Dermis blood vessel endothelial cell (primary cell): Measurements from ENCODE around the gene COPS3. TPM values are rescaled to one million over a fixed set of nuclear protein-coding genes. Genes with fewer than 3 reads are reported as not detected.

Experiments
- DNase-seq: peaks from one replicate; pipeline ENCODE4 v3.0.0; 2010
- total RNA-seq: library from RNA; depleted of rRNA; stranded (reverse); fragments of >200 nt; gene quantifications from 2 replicates; pipeline ENCODE4 v1.2.3, GENCODE V29; 2014

Gene COPS3
- 88.2 and 129 TPM in 2 replicates for total RNA-seq

DNA sequence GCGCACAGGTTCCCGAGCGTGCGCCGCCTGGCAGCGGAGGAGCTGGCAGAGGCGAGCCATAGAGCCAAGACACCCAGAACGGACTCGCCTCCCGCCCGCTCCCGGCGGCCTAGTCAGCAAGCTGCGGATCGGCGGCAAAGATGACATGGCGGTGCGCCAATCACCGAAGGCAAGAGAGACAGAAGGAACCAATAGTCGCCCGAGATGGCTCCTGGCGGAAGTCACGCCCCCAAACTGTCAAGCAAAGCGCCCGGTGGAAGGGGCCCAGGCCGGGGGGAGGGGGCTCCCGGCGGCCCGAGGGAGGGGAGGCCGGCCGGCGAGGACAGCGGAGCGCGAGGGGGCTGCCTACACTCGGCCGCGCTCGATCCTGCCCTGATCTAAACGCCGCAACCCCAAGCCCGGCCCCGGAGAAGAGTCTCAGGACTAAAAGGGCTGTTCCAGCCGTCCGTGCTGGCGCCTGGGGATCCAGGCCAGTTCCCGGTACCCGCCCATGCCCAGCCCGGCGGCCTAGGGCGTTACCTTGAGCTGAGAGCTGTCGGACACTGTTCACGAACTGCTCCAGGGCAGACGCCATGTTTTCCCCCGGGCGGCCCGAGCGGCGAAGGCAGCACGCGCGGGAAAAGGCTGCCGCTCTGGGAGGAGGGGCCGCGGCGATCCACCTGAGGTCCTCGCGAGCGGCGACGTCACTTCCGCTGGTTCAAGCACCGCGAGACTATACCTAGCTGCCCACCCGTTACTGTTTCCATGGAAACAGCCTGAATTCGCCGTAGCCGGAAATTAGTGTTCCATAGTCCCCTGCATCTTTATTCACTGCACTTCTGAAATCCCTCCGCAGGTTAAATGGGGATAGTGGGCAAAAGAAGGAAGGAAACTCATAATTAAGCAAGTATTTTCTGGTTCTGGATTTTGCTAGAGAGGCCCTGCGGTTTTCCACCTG is at the start of gene COPS3:
Gene COPS3, minus strand, starts transcription at position 634 of the 937 bp plus-strand sequence. Its CDS starts 60 bp downstream, at position 574.
- DNase-seq: peak; percentile 98

DNA sequence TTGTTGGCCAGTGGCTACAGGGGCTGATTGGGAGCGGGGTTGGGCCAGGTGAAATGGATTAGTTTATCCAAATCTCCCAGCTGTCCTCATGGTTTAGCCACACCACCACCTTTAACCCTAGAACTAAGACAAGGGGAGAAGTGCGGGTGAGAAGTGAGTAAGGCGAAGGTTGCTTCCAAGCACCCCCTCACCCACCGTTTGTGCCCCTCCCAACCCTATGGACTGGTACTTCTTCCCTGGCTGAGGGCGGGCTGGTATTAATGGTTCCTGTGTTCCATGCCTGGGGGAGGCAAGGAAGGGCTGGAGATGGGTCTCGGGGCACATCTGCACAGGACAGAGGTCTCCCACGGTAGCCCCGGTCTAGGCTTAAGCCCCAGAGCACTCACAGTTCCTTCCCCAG is 47.2 kb upstream of the COPS3 start:
- no peak for DNase-seq

DNA sequence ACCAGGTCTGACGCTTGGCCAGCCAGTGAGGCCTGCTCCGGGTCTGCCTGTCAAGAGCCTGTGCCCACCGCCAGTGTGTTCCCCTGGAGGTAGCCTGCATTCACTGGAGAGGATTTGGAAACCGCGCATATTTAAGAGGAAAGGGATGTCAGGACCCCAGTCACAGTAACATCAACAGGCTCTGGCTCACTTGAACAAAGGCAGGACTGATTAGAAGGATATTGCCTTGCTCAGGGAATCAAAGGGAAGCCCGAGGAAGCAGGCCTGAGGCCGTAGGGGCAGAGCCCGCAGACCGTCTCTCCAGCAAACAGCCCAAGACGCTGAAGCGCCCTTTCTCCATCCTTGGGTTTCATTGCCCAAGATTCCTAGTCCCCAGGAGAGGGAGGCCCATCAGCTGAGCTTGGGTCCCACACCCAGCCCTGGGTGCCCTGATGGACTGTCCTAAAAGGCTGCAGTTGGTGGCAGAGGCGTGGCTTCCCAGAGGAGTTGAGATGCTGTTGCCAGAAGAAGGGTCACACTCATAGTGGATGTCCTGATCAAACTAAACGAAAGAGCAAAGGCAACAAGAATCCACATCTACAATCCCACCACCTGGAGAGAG is 45.3 kb upstream of the COPS3 start:
- DNase-seq: no peak

DNA sequence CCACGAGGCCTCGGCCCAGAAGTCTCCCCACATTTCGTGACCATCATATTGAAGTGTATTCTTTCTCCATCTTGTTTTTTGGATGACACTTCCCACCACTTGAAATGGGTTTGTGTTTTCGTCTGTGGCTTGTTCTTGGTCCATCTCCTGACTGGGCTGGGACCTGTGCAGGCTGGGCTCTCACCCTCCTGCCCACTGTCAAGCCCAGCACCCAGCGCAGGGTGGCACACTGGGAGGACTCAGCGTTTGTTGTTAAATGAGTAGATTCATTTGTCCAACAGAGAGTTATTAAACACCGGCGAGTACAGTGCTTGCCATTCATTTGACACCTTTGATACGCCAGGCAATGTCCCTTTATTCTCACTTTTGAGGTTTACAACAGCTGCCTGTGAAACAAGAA is 44.8 kb upstream of the COPS3 start:
- DNase-seq: no peak

DNA sequence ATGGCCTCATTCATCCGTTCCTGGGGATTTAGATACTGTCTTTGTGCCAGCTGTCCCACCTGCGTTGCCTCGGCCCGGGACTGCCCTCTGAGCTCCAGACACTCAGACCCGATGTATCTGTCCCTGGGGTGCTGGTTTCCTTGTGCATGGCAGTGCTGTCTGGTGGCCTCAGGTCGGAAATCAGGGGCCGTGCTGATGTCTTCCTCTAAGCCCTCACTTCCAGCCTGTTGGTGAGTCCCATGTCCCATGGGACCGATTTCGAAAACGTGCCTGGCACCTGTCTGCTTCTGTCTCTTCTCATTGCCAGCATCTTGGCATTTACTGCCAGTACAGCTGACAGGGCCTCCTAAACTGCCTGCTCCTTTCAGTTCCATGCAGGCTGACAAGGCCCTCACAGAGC is 44.2 kb upstream of the COPS3 start:
- no peak for DNase-seq

DNA sequence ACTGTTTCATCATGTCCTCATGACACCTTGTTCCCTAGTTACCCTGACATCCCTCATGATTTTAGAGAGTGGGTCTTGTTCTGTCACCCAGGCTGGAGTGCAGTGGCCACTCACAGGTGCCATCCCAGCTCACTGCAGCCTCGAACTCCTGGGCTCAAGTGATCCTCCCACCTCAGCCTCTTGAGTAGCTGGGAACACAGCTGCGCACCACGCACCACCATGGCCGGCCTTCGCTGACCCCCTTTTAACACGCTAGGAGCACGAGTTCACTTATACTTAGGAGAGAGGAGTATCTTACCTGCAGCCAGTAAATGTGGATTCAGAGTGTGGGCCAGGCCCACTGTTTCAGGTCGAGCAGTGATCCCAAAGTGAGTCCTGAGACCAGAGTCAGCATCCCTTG is 43.6 kb upstream of the COPS3 start:
- no peak for DNase-seq

DNA sequence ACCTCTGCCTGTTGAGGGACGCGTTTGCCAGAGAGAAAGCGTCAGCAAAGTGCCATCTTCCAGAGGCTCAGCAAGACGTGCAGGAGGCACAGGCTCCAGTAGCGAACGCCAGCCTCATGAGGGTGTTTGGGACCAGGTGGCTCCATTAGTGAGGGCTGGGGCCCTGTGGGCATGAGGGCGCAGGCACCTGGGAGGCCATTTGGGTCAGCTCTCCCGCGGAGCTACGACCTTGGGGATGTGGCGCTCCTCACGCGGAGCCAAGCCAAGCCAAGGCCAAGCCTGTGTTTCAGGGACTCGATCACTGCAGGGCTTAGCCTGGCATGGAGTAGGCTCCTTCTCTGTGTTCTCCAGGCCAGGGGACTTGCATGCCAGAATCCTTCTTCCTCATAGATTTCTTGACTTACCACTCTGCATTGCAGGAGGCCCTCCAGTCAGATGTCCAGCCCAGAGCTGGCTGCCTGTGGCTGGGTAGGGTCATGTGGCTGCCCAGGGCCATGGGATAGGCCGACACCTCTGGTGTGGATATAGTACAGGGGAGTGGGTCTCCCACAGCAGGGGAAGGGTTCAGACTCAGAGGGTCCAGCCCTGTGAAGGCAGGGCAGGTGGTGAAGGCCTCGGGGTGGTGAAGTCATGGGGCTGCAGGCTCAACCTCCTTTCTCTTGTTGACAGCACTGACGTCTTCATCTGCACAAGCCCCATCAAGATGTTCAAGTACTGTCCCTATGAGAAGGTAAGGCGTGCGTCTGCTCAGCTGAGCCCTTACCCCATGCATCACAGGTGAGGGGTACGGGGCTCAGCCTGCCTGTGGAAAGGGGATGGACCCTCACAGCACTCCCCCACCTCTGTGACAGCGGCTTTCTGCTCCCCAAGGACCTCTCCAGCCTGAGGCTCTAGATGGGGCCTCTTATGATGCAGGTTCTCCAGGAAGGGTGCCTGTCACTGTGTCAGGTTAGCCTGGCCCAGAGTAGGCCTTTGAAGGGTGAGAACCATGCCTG is 41.8 kb upstream of the COPS3 start:
- no peak for DNase-seq

DNA sequence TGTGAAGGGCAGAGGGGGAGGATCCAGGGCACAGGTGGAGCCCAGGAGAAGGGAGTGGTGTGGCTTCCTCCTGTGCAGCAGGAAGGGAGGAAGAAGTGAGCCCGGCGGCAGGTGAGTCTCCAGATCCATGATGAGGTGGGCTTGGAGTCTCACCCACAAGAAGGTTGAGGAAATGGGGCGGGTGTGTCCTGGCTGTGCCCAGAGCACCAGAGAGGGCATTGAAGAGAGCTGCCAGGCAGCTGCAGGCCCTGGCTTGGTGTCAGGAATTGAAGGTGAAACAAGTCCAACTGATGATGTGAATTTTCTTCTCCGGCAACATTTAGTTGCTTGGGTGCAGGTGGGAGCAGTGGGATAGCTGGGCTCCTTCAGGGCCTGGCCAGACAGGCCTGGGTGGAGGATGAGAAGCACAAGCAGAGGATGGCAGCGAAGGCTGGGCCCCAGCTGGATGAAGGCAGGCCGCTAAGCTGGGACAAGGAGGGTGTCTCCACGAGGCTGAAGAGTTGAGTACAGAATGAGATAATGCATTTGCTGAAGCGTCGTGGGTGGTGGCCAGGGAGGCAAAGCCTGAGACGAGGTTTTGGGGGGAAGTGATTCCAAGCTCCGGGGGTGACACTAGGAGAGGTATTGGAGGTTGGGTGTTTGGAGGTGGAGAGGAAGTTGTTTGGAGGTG is 40.4 kb upstream of the COPS3 start:
- DNase-seq: no peak

DNA sequence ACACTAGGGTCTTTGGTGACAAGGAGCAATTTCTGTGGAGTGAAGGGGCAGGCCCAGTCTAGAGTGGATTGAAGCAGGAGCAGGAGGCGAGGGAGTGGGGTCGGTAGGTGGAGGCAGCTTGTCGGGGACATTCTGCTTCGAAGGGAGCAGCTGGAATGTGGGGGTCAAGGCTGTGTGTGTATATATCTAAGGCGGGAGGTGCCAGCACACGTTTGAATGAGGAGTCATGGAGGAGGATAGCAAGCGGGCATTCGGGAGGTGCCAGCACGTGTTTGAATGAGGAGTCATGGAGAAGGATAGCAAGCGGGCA is 39.8 kb upstream of the COPS3 start:
- no peak for DNase-seq

DNA sequence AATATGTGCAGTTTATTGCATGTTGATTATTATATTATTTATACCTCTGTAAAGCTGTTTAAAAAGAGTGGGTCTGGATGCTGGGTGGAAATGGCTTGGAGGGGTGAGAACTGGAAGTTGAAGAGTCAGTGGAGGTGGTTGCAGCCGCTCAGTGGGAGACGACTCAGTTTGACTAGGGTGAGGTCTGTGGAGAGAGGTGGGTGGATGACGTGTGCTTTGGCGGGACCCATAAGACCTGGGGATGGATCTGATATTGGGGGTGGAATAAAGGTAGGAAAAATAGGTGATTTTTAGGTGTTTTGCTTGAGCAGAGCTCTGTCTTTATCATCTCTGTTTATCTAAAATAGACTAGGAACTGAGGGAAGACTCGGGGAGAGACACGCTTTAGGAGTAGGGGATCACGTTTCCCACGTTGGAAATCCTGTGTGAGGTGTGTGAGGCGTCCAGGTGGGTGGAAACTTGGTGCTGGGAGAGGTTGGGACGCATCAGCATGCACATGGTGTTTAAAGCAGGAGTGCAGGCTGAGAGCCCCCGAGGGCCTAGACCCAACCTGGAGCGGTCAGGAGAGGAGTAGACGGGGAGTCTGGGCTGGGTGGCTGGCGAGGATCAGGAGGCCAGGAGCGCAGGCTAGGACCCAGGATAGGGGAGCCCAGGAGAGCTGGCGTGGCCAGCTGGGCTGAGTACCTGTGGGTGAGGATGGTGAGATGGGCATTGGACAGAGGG is 39.3 kb upstream of the COPS3 start:
- no peak for DNase-seq

DNA sequence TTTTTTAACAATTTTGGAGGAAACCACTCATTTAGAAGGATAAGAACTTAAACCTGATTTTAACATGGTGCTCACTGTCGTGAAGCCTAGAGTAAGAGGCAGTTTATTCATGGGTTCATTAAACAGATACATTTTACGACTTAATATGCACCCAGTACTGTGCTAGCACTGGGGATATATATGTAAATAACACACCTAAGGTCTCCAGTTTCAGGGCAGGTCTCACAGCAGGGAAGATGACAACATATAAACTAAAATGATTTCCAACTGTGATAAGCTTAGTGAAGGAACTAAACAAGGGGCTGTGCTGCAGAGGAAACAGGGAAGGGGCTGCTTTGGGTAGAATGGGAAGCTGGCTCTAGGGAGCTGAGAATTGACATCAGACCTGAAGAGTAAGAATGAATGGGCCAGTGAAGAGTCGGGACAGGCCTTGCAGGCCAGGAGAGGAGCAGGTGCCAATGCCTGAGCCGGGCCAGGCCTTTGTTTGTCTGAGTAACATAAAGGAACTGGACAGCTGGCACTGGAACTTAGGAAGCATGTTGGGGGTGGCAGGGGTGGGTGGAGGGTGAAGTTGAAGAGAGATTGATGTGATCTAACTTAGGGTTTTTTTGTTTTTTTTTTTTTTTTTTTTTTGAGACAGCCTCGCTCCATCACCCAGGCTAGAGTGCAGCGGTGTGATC is 34.2 kb upstream of the COPS3 start:
- DNase-seq: no peak

DNA sequence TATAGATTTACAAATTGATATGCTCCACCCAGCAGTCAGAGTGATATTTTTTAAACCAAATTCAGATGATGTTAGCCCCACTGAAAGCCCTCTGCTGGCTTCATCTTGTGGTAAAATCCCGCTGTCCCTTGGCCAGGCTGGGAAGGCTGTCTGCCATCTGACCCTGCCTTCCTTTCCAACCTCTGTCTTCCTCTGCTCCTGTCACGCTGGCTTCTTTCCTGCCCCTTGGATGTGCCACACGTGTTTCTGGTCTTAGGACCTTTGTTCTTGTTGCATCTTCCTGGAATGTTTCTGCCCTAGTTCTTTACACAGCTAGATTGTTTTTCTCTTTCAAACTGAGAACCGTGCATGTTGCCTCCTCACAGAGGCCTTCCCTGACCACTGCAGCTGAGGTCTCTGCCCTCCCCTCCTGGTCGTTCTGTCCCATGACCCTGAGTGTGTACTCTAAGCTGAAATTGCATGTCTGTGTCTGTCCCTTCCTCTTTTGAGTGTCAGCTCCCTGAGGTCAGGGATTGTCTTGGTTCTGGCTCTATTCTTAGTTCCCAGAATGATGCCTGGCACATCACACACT is 33.5 kb upstream of the COPS3 start:
- DNase-seq: peak; percentile 41

DNA sequence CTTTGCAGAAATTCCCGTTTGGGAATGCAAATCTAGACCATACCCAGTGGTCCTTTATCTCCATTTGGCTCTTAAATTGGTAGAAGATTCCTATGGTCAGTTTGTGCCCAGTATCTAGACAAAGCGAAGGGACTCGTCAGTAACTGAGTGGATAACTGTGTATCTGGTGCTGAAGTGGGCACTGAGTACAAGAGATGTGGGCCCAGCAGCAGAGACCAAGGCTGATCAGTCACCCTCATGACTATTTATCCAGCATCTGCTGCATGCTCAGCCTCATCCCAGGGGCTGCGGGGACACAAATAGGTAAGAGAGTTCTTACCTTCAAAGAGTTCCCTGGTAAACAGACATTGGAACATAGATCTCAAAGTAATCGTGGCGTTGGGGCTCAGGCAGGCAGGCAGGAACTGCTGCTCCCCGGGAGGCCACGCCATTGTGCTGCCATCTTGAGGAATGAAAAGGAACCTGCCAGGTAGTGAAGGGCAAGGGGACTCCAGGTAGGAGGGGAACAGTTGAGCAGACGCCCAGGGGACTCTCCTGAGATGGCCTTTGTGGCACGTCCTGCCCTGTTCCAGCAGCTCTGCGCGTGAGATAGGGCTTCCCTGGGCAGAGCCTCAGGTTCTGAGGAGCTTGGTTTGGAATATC is 32.4 kb upstream of the COPS3 start:
- peak; percentile 55 for DNase-seq

DNA sequence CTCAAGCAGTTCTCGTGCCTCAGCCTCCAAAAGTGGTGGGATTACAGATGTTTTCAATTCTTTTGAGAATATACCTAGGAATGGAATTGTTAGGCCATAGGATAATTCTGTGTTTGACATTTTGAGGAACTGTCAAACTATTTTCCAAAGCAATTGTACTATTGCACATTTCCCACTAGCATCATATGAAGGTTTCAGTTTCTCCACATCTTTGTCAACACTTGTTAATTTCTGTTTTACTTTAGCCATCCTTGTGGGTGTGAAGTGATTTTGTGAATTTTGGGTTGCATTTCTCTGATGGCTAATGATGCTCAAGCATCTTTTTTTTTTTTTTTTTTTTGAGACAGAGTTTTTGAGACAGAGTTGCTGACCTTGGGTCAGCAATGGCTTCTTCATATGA is 28.3 kb upstream of the COPS3 start:
- DNase-seq: no peak

DNA sequence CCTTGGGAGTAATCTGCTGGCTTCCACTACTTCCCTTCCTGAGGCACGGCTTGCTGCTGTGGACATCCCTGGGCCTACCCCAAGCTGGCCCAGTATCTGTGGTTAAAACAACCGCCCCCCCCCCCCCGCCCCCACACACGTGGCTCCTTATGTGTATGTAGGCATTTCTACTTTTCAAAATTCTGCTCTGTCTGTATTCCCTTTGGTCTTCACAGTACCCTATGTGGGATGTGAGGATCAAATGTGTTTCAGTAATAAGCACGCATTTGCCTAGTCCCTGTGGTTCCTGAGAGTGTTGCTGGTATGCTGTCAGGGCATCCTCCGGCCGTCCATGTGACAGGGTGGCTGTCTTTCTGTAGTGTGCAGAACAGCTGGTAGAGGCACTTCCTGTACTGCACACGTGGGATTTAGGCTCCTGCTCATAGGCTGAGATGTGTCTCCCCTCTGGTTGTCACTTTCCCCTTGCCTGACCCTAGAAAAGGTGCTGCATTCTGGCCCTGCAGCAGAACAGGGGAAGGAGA is 24.3 kb upstream of the COPS3 start:
- peak; percentile 13 for DNase-seq

DNA sequence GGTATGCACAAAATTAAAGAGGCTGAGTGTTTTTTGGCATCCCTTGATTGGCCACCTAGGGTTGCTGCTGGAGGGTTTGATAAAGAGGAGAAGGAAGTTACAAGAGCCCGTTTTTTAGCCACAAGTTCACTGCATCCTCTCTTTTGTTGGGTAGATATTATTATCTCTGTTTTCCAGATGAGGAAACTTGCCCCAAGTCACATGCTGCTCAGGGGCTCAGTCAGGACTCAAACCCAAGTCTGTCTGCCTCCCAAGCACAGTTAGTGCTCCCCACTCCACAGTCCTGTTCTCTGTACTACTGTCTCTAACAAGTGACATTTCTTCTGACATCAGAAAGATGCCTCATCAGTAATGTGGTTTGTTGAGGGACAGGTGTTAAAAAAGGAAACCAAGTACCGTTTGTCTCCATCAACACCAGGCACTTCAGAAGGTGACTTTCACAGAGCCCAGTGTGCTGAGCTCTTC is 23.5 kb upstream of the COPS3 start:
- DNase-seq: no peak

DNA sequence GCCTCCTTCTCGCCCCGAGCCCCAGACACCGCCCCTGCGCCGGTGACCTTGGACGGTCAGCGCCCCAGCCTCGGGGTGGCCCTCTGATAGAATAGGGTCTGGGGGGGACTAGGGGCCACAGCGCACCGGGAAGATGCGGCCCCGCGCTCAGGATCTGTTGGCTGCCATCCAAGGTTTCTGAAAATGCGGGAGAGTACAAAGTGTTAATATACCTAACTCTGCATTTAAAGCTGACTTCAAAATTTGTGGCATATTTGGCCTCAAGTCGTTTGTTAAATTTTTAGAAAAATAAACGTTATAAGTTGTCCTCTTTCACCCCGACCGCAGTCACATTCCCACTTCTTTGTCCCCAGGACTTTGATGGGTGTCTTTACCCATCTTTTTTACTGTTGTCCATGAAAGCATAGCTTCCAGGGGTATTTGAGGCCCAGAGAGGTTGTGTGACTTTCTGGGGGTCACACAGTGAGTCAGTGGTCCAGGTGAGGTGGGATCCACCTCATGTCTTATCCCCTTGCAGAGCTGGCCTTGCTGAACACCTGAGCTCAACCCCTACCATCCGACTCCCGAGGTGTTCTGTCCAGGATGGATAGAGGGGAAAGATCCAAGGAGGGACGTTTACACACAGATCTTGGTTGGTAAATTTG is 22.9 kb upstream of the COPS3 start:
- no peak for DNase-seq

DNA sequence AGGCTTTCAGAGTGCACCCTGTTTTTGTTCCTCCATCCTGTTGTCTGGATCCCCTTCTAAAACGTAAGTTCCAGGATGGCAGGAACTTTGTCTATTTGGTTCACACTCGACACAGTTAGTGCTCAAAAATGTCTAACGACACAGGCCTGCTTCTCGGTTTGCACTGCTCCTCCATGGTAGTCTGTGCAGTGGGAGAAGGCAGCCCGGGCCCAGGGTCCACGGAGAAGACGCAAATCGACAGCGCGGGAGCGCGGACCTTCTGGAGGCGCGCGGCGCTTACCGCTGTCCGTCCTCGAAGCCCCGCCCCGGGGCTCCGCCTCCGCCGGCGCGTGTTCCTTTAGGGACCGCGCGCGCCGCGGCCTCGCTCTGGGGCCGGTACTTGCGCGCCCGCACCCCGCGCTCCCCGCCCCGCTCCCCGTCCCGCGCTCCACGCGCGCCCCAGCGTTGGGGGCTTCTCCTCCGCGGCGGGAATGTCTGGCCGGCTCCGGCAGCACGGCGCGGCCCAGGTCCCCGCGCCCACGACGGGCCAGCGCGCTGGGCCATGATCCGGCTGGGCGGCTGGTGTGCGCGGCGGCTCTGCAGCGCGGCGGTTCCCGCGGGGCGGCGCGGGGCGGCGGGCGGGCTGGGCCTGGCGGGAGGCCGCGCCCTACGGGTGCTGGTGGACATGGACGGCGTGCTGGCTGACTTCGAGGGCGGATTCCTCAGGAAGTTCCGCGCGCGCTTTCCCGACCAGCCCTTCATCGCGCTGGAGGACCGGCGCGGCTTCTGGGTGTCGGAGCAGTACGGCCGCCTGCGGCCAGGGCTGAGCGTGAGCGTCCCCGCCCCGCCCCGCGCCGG is 22.2 kb upstream of the COPS3 start, which contains the start of gene NT5M:
Gene NT5M, plus strand, starts transcription at position 364 of the 837 bp plus-strand sequence. Its CDS starts 178 bp downstream, at position 542.
- peak; percentile 74 for DNase-seq
